ENCODE results near the gene TNNT2. TPM values are rescaled to one million over a fixed set of nuclear protein-coding genes. Genes with fewer than 3 reads are reported as not detected.
A peak's percentile ranks its signal among the peaks of the same experiment; 100 is the strongest.

TNNT2 gene
- total RNA-seq, 1 experiment from 2014 or later = not detected

DNA sequence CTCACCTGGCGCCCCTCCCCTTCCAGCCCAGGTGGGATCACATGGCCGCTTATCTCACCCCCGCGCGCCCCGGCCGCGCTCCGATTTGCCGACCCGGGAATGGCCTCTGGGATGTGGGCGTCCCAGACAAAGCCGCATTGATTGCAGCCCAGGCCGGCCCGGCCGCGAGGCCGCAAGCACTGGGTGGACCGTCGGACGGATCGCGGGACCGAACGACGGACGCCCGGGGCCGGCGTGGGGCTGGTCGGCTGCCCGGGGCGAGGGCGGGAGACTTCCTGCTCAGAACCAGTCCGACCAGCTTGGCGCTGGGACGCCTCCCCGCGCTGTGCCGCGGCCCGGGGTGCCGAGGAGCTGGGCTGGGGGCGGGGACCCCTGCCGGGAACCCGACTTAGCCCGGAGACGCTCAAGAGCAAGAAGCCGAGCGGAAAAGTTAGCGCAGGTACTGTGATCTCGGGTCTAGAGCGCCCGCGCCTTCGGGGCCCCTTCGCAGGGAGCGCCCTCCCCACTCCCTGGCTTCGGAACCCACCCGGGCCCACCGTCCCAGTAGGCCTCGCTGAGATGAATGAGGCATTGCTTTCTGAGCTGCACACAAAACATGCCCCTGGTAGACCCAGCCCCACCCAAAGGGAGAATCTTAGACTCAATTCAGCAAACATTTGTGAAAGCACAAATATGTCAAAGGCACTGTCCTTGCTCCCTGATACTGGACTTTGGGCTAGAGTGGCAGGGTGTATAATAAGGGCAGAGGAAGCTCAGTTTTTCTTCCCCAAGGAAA, 22.1 kb upstream of the TNNT2 start:
- BruUV-seq (replicated peaks) = no TSS peak

DNA sequence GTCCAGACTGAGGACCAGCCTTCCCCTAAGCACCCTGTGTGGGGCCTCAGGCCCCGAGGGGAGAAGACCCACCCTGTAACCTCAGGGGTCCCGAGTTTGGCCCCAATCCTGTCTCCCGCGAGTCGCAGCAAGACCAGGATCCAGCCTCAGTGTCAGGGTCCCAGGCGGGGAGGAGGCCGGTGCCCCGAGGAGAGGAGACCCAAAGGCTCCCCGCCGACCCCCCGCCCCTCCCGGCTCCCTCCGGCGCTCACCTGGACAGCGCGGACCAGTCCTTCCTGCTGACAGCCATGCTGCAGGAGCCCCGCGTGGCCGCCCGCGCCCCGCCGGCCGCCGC, 21.5 kb upstream of the TNNT2 start, which contains the start of gene LAD1:
Gene LAD1 (minus strand): TSS at position 307 of the 334 bp plus-strand sequence. CDS start 18 bp downstream, at position 289.
- BruUV-seq (replicated peaks) = no TSS peak
- intact Hi-C loops (cut with micrococcal nuclease; ENCODE audit: unreplicated experiment) = no loop called here
- in situ Hi-C loops (cut with HindIII; ENCODE audit: low pct_unique_long_range_greater_than_20kb, low sequenced_read_pairs) = no loop called here
- TF ChIP-seq TCF7L2 (IDR thresholded peaks at IDR 0.05; ENCODE audit: low read depth, low read length) (no peak), POLR2AphosphoS5 (IDR thresholded peaks at IDR 0.05; ENCODE audit: low read depth, low read length) (no peak), SIN3A (IDR thresholded peaks at IDR 0.05; ENCODE audit: borderline replicate concordance, insufficient read depth, low read depth, low read length) (no peak)
- TF ChIP-seq, protein P1, sequence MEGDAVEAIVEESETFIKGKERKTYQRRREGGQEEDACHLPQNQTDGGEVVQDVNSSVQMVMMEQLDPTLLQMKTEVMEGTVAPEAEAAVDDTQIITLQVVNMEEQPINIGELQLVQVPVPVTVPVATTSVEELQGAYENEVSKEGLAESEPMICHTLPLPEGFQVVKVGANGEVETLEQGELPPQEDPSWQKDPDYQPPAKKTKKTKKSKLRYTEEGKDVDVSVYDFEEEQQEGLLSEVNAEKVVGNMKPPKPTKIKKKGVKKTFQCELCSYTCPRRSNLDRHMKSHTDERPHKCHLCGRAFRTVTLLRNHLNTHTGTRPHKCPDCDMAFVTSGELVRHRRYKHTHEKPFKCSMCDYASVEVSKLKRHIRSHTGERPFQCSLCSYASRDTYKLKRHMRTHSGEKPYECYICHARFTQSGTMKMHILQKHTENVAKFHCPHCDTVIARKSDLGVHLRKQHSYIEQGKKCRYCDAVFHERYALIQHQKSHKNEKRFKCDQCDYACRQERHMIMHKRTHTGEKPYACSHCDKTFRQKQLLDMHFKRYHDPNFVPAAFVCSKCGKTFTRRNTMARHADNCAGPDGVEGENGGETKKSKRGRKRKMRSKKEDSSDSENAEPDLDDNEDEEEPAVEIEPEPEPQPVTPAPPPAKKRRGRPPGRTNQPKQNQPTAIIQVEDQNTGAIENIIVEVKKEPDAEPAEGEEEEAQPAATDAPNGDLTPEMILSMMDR (IDR thresholded peaks at IDR 0.05) = no peak
- TF ChIP-seq, protein P2, sequence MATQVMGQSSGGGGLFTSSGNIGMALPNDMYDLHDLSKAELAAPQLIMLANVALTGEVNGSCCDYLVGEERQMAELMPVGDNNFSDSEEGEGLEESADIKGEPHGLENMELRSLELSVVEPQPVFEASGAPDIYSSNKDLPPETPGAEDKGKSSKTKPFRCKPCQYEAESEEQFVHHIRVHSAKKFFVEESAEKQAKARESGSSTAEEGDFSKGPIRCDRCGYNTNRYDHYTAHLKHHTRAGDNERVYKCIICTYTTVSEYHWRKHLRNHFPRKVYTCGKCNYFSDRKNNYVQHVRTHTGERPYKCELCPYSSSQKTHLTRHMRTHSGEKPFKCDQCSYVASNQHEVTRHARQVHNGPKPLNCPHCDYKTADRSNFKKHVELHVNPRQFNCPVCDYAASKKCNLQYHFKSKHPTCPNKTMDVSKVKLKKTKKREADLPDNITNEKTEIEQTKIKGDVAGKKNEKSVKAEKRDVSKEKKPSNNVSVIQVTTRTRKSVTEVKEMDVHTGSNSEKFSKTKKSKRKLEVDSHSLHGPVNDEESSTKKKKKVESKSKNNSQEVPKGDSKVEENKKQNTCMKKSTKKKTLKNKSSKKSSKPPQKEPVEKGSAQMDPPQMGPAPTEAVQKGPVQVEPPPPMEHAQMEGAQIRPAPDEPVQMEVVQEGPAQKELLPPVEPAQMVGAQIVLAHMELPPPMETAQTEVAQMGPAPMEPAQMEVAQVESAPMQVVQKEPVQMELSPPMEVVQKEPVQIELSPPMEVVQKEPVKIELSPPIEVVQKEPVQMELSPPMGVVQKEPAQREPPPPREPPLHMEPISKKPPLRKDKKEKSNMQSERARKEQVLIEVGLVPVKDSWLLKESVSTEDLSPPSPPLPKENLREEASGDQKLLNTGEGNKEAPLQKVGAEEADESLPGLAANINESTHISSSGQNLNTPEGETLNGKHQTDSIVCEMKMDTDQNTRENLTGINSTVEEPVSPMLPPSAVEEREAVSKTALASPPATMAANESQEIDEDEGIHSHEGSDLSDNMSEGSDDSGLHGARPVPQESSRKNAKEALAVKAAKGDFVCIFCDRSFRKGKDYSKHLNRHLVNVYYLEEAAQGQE (IDR thresholded peaks at IDR 0.05; ENCODE audit: insufficient read depth in 1 of 2, low read depth in 2 of 2, low read length in 1 of 2) = no peak
- Histone ChIP-seq H3K4me3 (ENCODE audit: low read depth in 2 of 2, low read length in 2 of 2) (peak within 1 kb of the TSS in 1 of 2 experiments; percentile 11; a peak in 1 of 4 replicates), H3K4me1 (ENCODE audit: control insufficient read depth, insufficient read depth, low read length) (no peaks in the 10 kb centered on the region), H3K27ac (ENCODE audit: low read length) (no peak within 1 kb of the TSS), H3K36me3 (ENCODE audit: control insufficient read depth, insufficient read depth, low read length) (0 out of 2 replicates have a peak, but pooled peaks cover 2% of the 10 kb centered on the region), H3K27me3 (ENCODE audit: control insufficient read depth, insufficient read depth, low read length) (peaks cover 5% of the 10 kb centered on the region; the same call in 1 of the 2 replicates), H3K9me3 (ENCODE audit: control insufficient read depth, insufficient read depth, low read depth, low read length) (no peaks in the 10 kb centered on the region)
- DNase-seq (ENCODE audit: low read depth, low spot score) (no peak), ATAC-seq (no peak)
- ChIA-PET POLR2A (no interaction called here), CTCF (no interaction called here)

More for the DNA sequence above, 22.1 kb upstream of the TNNT2 start:
- Histone ChIP-seq H3K9me3 (ENCODE audit: control insufficient read depth, insufficient read depth, low read depth, low read length) (no peaks in the 10 kb centered on the region), H3K4me3 (ENCODE audit: low read depth in 2 of 2, low read length in 2 of 2) (peak overlapping the region in 1 of 2 experiments; percentile 11; a peak in 1 of 4 replicates), H3K36me3 (ENCODE audit: control insufficient read depth, insufficient read depth, low read length) (0 out of 2 replicates have a peak, but pooled peaks cover 2% of the 10 kb centered on the region), H3K27ac (ENCODE audit: low read length) (no peak overlapping the region), H3K4me1 (ENCODE audit: control insufficient read depth, insufficient read depth, low read length) (no peaks in the 10 kb centered on the region), H3K27me3 (ENCODE audit: control insufficient read depth, insufficient read depth, low read length) (peaks cover 5% of the 10 kb centered on the region; the same call in 1 of the 2 replicates)
- ChIA-PET POLR2A (no interaction called here), CTCF (no interaction called here)
- DNase-seq (ENCODE audit: low read depth, low spot score) = no peak
- ATAC-seq = 0 out of 2 replicates have a peak, but pooled peaks have one; percentile 41
- in situ Hi-C loops (cut with HindIII; ENCODE audit: low pct_unique_long_range_greater_than_20kb, low sequenced_read_pairs) = no loop called here
- intact Hi-C loops (cut with micrococcal nuclease; ENCODE audit: unreplicated experiment) = no loop called here
- TF ChIP-seq, protein P2 (IDR thresholded peaks at IDR 0.05; ENCODE audit: insufficient read depth in 1 of 2, low read depth in 2 of 2, low read length in 1 of 2) = no peak
- TF ChIP-seq, protein P1 (IDR thresholded peaks at IDR 0.05) = no peak
- TF ChIP-seq SIN3A (IDR thresholded peaks at IDR 0.05; ENCODE audit: borderline replicate concordance, insufficient read depth, low read depth, low read length) (no peak), POLR2AphosphoS5 (IDR thresholded peaks at IDR 0.05; ENCODE audit: low read depth, low read length) (no peak), TCF7L2 (IDR thresholded peaks at IDR 0.05; ENCODE audit: low read depth, low read length) (no peak)

Data from Panc1 (cell line).